Bronchial epithelial cell (primary cell): ENCODE measurements around the gene TH. TPM values are rescaled to one million over a fixed set of nuclear protein-coding genes. Genes with fewer than 3 reads are reported as not detected.

ENCODE experiments used
- DNase-seq: peaks from one replicate; pipeline ENCODE4 v3.0.0-alpha.2; 2010; ENCODE audit warnings: low read depth
- FAIRE-seq: peaks from 2 replicates; lab custom pipeline; 2011; peaks lifted over from hg19 to GRCh38; lab: Jason Lieb, UNC
- H3K27me3 ChIP-seq: 2 replicates; pipeline ENCODE4 v1.5.1; 2011; ENCODE audit warnings: low read length; ENCODE audit not compliant: control insufficient read depth, insufficient read depth
- H3K36me3 ChIP-seq: 2 replicates; pipeline ENCODE4 v1.5.1; 2011; ENCODE audit warnings: low read length; ENCODE audit not compliant: control insufficient read depth, insufficient read depth
- H3K4me3 ChIP-seq: 2 replicates; pipeline ENCODE4 v1.5.1; 2011; ENCODE audit warnings: mild to moderate bottlenecking, low read depth, low read length, control low read depth
- CTCF ChIP-seq: IDR thresholded peaks from 2 replicates; pipeline ENCODE4 v1.5.1; 2011; ENCODE audit warnings: mild to moderate bottlenecking, moderate library complexity, low read length, control low read depth, inconsistent platforms; ENCODE audit not compliant: insufficient read depth, severe bottlenecking
- total RNA-seq: library from RNA; depleted of rRNA; stranded (reverse); fragments of >200 nt; gene quantifications from 2 replicates; pipeline ENCODE4 v1.2.1, GENCODE V29; 2014

TH gene
- total RNA-seq, 1 donor from 2014 or later, result under 0.01 TPM

- TF ChIP-seq CTCF, result peak; percentile 89
- DNase-seq, result peak; percentile 35
- Histone ChIP-seq H3K36me3 (no peaks in the 10 kb centered on the region), H3K4me3 (no peak overlapping the region), H3K27me3 (no peaks in the 10 kb centered on the region)
- FAIRE-seq, result peak; percentile 36
Measured at GRCh38 chr11:2156416-2157182, 15.0 kb downstream of the TH start.

- FAIRE-seq (no peak), DNase-seq (no peak)
- TF ChIP-seq CTCF, result no peak
- H3K27me3 ChIP-seq, result peaks cover 6% of the 10 kb centered on the region
- H3K4me3 ChIP-seq, result no peak overlapping the region
- H3K36me3 ChIP-seq, result no peaks in the 10 kb centered on the region
Measured at GRCh38 chr11:2155511-2155910, 16.1 kb downstream of the TH start.

- no peak overlapping the region for H3K4me3 ChIP-seq
- no peak for TF ChIP-seq CTCF
- FAIRE-seq (no peak), DNase-seq (no peak)
- H3K27me3 ChIP-seq, result peaks cover 9% of the 10 kb centered on the region
- H3K36me3 ChIP-seq, result no peaks in the 10 kb centered on the region
Measured at GRCh38 chr11:2154889-2155288, 16.7 kb downstream of the TH start.

GRCh38 chr11:2154195-2154585 is 17.4 kb downstream of the TH start:
- H3K36me3 ChIP-seq, result no peaks in the 10 kb centered on the region
- FAIRE-seq (no peak), DNase-seq (no peak)
- H3K4me3 ChIP-seq, result no peak overlapping the region
- H3K27me3 ChIP-seq, result peaks cover 12% of the 10 kb centered on the region
- TF ChIP-seq CTCF, result no peak

- FAIRE-seq (no peak), DNase-seq (no peak)
- TF ChIP-seq CTCF, result no peak
- Histone ChIP-seq H3K36me3 (no peaks in the 10 kb centered on the region), H3K27me3 (peaks cover 17% of the 10 kb centered on the region), H3K4me3 (no peak overlapping the region)
Measured at GRCh38 chr11:2153581-2154194, 17.9 kb downstream of the TH start.
